ENCODE measurements around the gene C8B.

DNA sequence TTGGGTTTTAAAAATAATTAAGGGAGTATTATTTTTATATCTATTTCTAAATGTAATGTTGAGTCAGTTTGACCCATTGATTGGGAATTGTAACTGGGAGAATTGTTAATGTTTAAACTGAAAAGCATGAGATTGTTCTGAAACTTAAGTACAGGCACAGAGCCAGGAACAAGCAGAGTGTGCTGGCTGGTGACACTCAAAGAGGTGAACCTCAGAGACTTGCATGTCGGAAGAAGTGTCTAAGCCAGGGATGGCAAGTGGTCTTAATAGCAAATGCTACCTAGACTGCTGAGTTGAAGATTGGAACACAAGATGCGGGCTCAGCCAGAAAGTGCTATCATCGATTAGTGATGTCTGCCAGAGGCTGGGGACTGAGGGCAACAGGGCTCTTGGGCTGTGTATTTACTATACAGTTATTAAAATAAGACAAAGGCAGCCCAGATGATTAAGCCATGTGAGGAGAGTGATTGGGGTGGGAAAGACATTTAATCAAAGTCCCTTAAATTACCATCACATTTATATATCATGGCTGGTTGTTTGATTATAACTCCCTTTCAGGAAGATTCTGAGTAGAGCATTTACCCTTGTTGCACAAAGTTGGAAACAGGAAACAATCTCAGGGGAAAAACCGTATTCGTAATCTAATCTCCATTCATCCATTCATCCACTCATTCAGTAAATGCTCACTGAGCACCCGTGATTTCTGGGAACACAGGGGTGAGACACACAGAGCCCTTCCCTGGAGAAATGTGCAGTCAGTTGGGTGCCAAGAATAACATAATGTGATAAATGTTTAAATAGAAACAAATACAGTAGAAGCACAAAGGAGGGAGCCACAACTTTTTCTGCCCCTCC is 68.4 kb downstream of the C8B start:
- TF ChIP-seq GATA3 (IDR thresholded peaks at IDR 0.05; ENCODE audit: low read depth, low read length) = no peak
- no peak for TF ChIP-seq GATA2 (IDR thresholded peaks at IDR 0.05; ENCODE audit: low read depth, low read length)

Measured in SH-SY5Y (cell line).